B cell (primary cell): ENCODE measurements around the gene FERMT3. TPM values are rescaled to one million over a fixed set of nuclear protein-coding genes. Genes with fewer than 3 reads are reported as not detected.

Experiments used
- ATAC-seq: fragments of 200-7000 bp; cut with Tn5 transposase; one replicate; pipeline ENCODE4 v1.10.0; 2021; ENCODE audit warnings: low read depth, mild to moderate bottlenecking, moderate number of reproducible peaks, moderate library complexity
- CTCF ChIA-PET: fragments of 350-600 bp; sonication (Branson Sonifier 250); formaldehyde crosslinking; loops from one replicate; lab custom pipeline; 2021; ENCODE audit warnings: antibody characterized with exemption, inconsistent platforms; lab: Charles Lee
- POLR2A ChIA-PET: fragments of 350-600 bp; sonication (Branson Sonifier 250); formaldehyde crosslinking; loops from one replicate; lab custom pipeline; 2021; ENCODE audit warnings: antibody characterized with exemption; lab: Charles Lee
- DNase-seq: peaks from one replicate; pipeline ENCODE4 v3.0.0; 2013
- H2AFZ ChIP-seq: 2 replicates; pipeline ENCODE4 v1.6.1; 2012; ENCODE audit warnings: mild to moderate bottlenecking, low read depth, low read length; ENCODE audit not compliant: insufficient read depth, poor library complexity, severe bottlenecking
- H3K27ac ChIP-seq, 2 donors: 1 replicate in 1 of 2; 2 replicates in 1 of 2; pipeline ENCODE4 v1.5.1; 2012 to 2013; ENCODE audit warnings: low read length in 2 of 2, mild to moderate bottlenecking in 2 of 2, moderate library complexity in 1 of 2
- H3K27me3 ChIP-seq, 4 experiments: fragments of 200-600 bp in 1 of 4; sonication (generic) in 1 of 4; replicated peaks in 1 of 4; 1 replicate in 2 of 4; 2 replicates in 2 of 4; pipeline versions ENCODE4 v1.6.1 to v1.7.0; 2013 to 2016; ENCODE audit warnings: low read length in 3 of 4, mild to moderate bottlenecking in 2 of 4, mixed read lengths in 1 of 4, moderate library complexity in 1 of 4; ENCODE audit not compliant: insufficient read depth in 4 of 4, control insufficient read depth in 3 of 4; ENCODE audit errors: control extremely low read depth in 1 of 4
- H3K36me3 ChIP-seq, 2 experiments: replicated peaks in 1 of 2; 1 replicate in 1 of 2; 2 replicates in 1 of 2; pipeline versions ENCODE4 v1.6.1 to v1.7.1; 2013; ENCODE audit warnings: low read length in 1 of 2; ENCODE audit not compliant: insufficient read depth in 2 of 2, control insufficient read depth in 1 of 2; ENCODE audit errors: control extremely low read depth in 1 of 2, extremely low read depth in 1 of 2
- H3K4me1 ChIP-seq, 2 donors: fragments of 200-600 bp in 1 of 2; sonication (generic) in 1 of 2; 1 replicate in 1 of 2; 2 replicates in 1 of 2; pipeline versions ENCODE4 v1.5.1 to v1.6.1; 2013 to 2017; ENCODE audit warnings: low read length in 2 of 2; ENCODE audit not compliant: control insufficient read depth in 2 of 2, insufficient read depth in 2 of 2
- H3K4me2 ChIP-seq: replicated peaks from 2 replicates; pipeline ENCODE3; 2012; ENCODE audit warnings: mild to moderate bottlenecking, low read depth, low read length; ENCODE audit not compliant: poor library complexity, severe bottlenecking
- H3K4me3 ChIP-seq, 5 experiments: fragments of 200-600 bp in 1 of 5; sonication (generic) in 1 of 5; 1 replicate in 3 of 5; 2 replicates in 2 of 5; pipeline versions ENCODE4 v1.5.1 to v1.7.0; 2011 to 2016; ENCODE audit warnings: low read length in 4 of 5, mild to moderate bottlenecking in 4 of 5, low read depth in 2 of 5, control low read depth in 1 of 5, moderate library complexity in 1 of 5; ENCODE audit not compliant: insufficient read depth in 1 of 5; ENCODE audit errors: control extremely low read depth in 1 of 5, extremely low read depth in 1 of 5
- H3K79me2 ChIP-seq: fragments of 200-600 bp; sonication (generic); one replicate; pipeline ENCODE4 v1.6.0; 2016; ENCODE audit warnings: low read length; ENCODE audit not compliant: control insufficient read depth, insufficient read depth
- H3K9ac ChIP-seq: fragments of 200-600 bp; sonication (generic); 2 replicates; pipeline ENCODE4 v1.6.1; 2017; ENCODE audit warnings: mild to moderate bottlenecking, low read length, moderate library complexity
- H3K9me3 ChIP-seq, 3 donors: one replicate each; pipeline versions ENCODE4 v1.6.1 to v1.7.1; 2013; ENCODE audit warnings: low read length in 2 of 3; ENCODE audit not compliant: control insufficient read depth in 2 of 3, insufficient read depth in 1 of 3; ENCODE audit errors: control extremely low read depth in 1 of 3
- H4K20me1 ChIP-seq: 2 replicates; pipeline ENCODE4 v1.6.0; 2012; ENCODE audit warnings: mild to moderate bottlenecking, low read length; ENCODE audit not compliant: insufficient read depth, control insufficient read depth, poor library complexity, severe bottlenecking
- H3K27ac Mint-ChIP-seq: one replicate; pipeline ENCODE4 v1.8.0; 2021; ENCODE audit warnings: mixed read lengths
- H3K27me3 Mint-ChIP-seq: one replicate; pipeline ENCODE4 v1.8.0; 2021; ENCODE audit warnings: mixed read lengths
- H3K4me1 Mint-ChIP-seq: one replicate; pipeline ENCODE4 v1.8.0; 2021; ENCODE audit warnings: mixed read lengths
- H3K4me3 Mint-ChIP-seq: one replicate; pipeline ENCODE4 v1.8.0; 2021; ENCODE audit warnings: mixed read lengths
- H3K9me3 Mint-ChIP-seq: one replicate; pipeline ENCODE4 v1.8.0; 2022; ENCODE audit warnings: mixed read lengths; ENCODE audit not compliant: insufficient read depth
- CTCF ChIP-seq: fragments of 200-600 bp; IDR thresholded peaks from one replicate; pipeline ENCODE4 v1.8.0; 2022; ENCODE audit warnings: antibody characterized with exemption, mild to moderate bottlenecking
- EZH2 ChIP-seq: IDR thresholded peaks from 2 replicates; pipeline ENCODE4 v1.6.1; 2012; ENCODE audit warnings: borderline replicate concordance, low read depth, mild to moderate bottlenecking, moderate library complexity, low read length; ENCODE audit not compliant: insufficient read depth, poor library complexity, severe bottlenecking
- WGBS: methylation state at CpG from one replicate; pipeline ENCODE4 v1.1.5; 2013; ENCODE audit warnings: missing lambda C conversion rate; ENCODE audit not compliant: insufficient coverage; 5-methylcytosine and 5-hydroxymethylcytosine counted together
- intact Hi-C: fragments of 100-400 bp; cut with micrococcal nuclease; formaldehyde crosslinking; loops from one replicate; pipeline ENCODE4 v1.10.0; 2022
- polyA plus RNA-seq: library from polyadenylated mRNA; depleted of rRNA; stranded (reverse); fragments of >200 nt; gene quantifications from 2 replicates; pipeline ENCODE4 v1.2.3, GENCODE V29; 2012
- total RNA-seq, 2 donors: library from RNA; stranded (reverse); fragments of 120-200 nt in 1 of 2; gene quantifications; 1 replicate in 1 of 2; 2 replicates in 1 of 2; pipeline versions ENCODE4 v1.2.3 to v1.2.4, GENCODE V29; 2013 to 2022

Gene FERMT3
- total and polyA plus RNA-seq, 2 donors (not counting 1 experiment from before 2014, with no cell fraction given) = 96.2 to 170 TPM

- H3K4me2 ChIP-seq = no peak overlapping the region
- Mint-ChIP-seq H3K9me3 (no peaks in the 10 kb centered on the region), H3K27ac (no peak overlapping the region), H3K27me3 (no peaks in the 10 kb centered on the region), H3K4me1 (peaks cover 36% of the 10 kb centered on the region), H3K4me3 (no peak overlapping the region)
- WGBS = 97% methylated on average over 24 of the region's 27 CpGs
- intact Hi-C loops = loop anchor here (1.0 to 10.0 kb wide), 3 partner anchors 66 to 451 kb away; no protein-coding TSS in a partner anchor
- H2AFZ ChIP-seq = no peak overlapping the region
- no peaks in the 10 kb centered on the region for H3K9me3 ChIP-seq
- POLR2A ChIA-PET = interaction anchor here (0.7 to 4.8 kb wide), 3 partner anchors 22 to 101 kb away, joined by 6 to 78 read pairs (median 21); partner anchors contain the start of genes ESRRA, NUDT22 and TRPT1
- H3K4me3 ChIP-seq = no peak overlapping the region
- peaks cover 0 to 44% of the 10 kb centered on the region in 2 experiments for H3K36me3 ChIP-seq
- TF ChIP-seq CTCF = no peak
- no peak for TF ChIP-seq EZH2
- ATAC-seq (no peak), DNase-seq (no peak)
- no peak overlapping the region for H3K27ac ChIP-seq
- H3K4me1 ChIP-seq = peaks cover 29 to 38% of the 10 kb centered on the region in 2 donors
- H4K20me1 ChIP-seq = peaks cover 9% of the 10 kb centered on the region
- H3K27me3 ChIP-seq = no peaks in the 10 kb centered on the region
- peaks cover 24% of the 10 kb centered on the region for H3K79me2 ChIP-seq
- no peak overlapping the region for H3K9ac ChIP-seq
- CTCF ChIA-PET = interaction anchor here (1.2 to 10.3 kb wide), 19 partner anchors 8 to 451 kb away, joined by 4 to 243 read pairs (median 11); partner anchors contain the start of genes CATSPERZ, DNAJC4, ESRRA and NUDT22
These were observed 3.0 kb upstream of the FERMT3 start for GRCh38 chr11:64203421-64204079.

- no peak overlapping the region for H2AFZ ChIP-seq
- H3K27me3 Mint-ChIP-seq = no peaks in the 10 kb centered on the region
- ATAC-seq (no peak), DNase-seq (no peak)
- TF ChIP-seq EZH2 = no peak
- no peak for TF ChIP-seq CTCF
- ChIA-PET POLR2A (interaction anchor here (0.7 to 4.8 kb wide), 9 partner anchors 22 to 449 kb away, joined by 3 to 78 read pairs (median 6); partner anchors contain the start of genes ESRRA, FKBP2, NUDT22 and PPP1R14B), CTCF (interaction anchor here (0.6 to 10.3 kb wide), 38 partner anchors 9 to 450 kb away, joined by 3 to 243 read pairs (median 6); partner anchors contain the start of genes BAD, CATSPERZ, DNAJC4 and ESRRA)
- peaks cover 29% of the 10 kb centered on the region for H3K79me2 ChIP-seq
- H3K4me1 Mint-ChIP-seq = peaks cover 41% of the 10 kb centered on the region
- H3K36me3 ChIP-seq = peaks cover 0 to 47% of the 10 kb centered on the region in 2 experiments
- intact Hi-C loops = loop anchor here (1.0 to 10.0 kb wide), 3 partner anchors 65 to 451 kb away; no protein-coding TSS in a partner anchor
- peak overlapping the region; percentile 26 for H3K27ac Mint-ChIP-seq
- no peak overlapping the region for H3K27ac ChIP-seq
- H3K27me3 ChIP-seq = no peaks in the 10 kb centered on the region
- H3K9ac ChIP-seq = no peak overlapping the region
- peaks cover 30 to 43% of the 10 kb centered on the region in 2 donors for H3K4me1 ChIP-seq
- no peak overlapping the region for H3K4me3 Mint-ChIP-seq
- no peaks in the 10 kb centered on the region for H3K9me3 ChIP-seq
- WGBS = 97% methylated on average over 6 of the region's 16 CpGs
- H3K4me3 ChIP-seq = no peak overlapping the region
- peaks cover 14% of the 10 kb centered on the region for H4K20me1 ChIP-seq
- no peaks in the 10 kb centered on the region for H3K9me3 Mint-ChIP-seq
- no peak overlapping the region for H3K4me2 ChIP-seq
These were observed 2.5 kb upstream of the FERMT3 start for GRCh38 chr11:64204080-64204440.
